HEK293 (cell line): ENCODE measurements around the gene ZNF106.

Source experiments
- CTCF ChIA-PET: fragments of 350-600 bp; formaldehyde crosslinking; extraction: SDS; loops from one replicate; lab custom pipeline; 2021; ENCODE audit warnings: antibody characterized with exemption; lab: Yijun Ruan, JAX
- POLR2A ChIA-PET: fragments of 300-600 bp; formaldehyde crosslinking; extraction: SDS; loops from one replicate; lab custom pipeline; 2020; ENCODE audit warnings: antibody characterized with exemption, inconsistent platforms; lab: Yijun Ruan, JAX
- H3K27ac ChIP-seq: fragments of 200-500 bp; sonication (Bioruptor generic); 2 replicates; pipeline ENCODE4 v1.5.1; 2014; ENCODE audit warnings: low read depth, low read length, control low read depth, inconsistent platforms; ENCODE audit errors: extremely low read depth
- H3K36me3 ChIP-seq, 2 experiments: fragments of 200-500 bp in 1 of 2; sonication (Bioruptor generic) in 1 of 2; 1 replicate in 1 of 2; 2 replicates in 1 of 2; pipeline ENCODE4 v1.5.1; 2014 to 2017; ENCODE audit warnings: inconsistent platforms in 2 of 2, low read length in 2 of 2; ENCODE audit not compliant: control insufficient read depth in 2 of 2, insufficient read depth in 1 of 2
- H3K4me1 ChIP-seq: fragments of 200-500 bp; sonication (Bioruptor generic); 2 replicates; pipeline ENCODE4 v1.5.1; 2014; ENCODE audit warnings: mild to moderate bottlenecking, low read length, inconsistent platforms; ENCODE audit not compliant: control insufficient read depth, insufficient read depth
- H3K4me3 ChIP-seq: 2 replicates; pipeline ENCODE4 v1.5.1; 2011; ENCODE audit warnings: low read depth, mild to moderate bottlenecking, control low read depth, low read length, moderate library complexity
- H3K9me3 ChIP-seq: fragments of 200-500 bp; sonication (Bioruptor generic); 2 replicates; pipeline ENCODE4 v1.5.1; 2014; ENCODE audit warnings: low read depth, low read length, inconsistent platforms; ENCODE audit not compliant: control insufficient read depth, insufficient read depth
- GLI4 ChIP-seq: fragments of 450-650 bp; formaldehyde crosslinking; IDR thresholded peaks from 2 replicates; pipeline ENCODE4 v1.5.1; 2016; ENCODE audit warnings: missing biosample characterization, missing genetic modification characterization
- MZF1 ChIP-seq: fragments of 450-650 bp; formaldehyde crosslinking; IDR thresholded peaks from 2 replicates; pipeline ENCODE4 v1.5.1; 2017; ENCODE audit warnings: missing biosample characterization, missing genetic modification characterization, borderline replicate concordance
- ZNF157 ChIP-seq: fragments of 450-650 bp; formaldehyde crosslinking; IDR thresholded peaks from 2 replicates; pipeline ENCODE4 v1.5.1; 2016; ENCODE audit warnings: missing biosample characterization, missing genetic modification characterization
- ZNF2 ChIP-seq: fragments of 450-650 bp; formaldehyde crosslinking; IDR thresholded peaks from 2 replicates; pipeline ENCODE4 v1.5.1; 2016; ENCODE audit warnings: missing biosample characterization, missing genetic modification characterization
- ZNF202 ChIP-seq: fragments of 450-650 bp; formaldehyde crosslinking; IDR thresholded peaks from 2 replicates; pipeline ENCODE4 v1.5.1; 2016; ENCODE audit warnings: missing biosample characterization, missing genetic modification characterization, borderline replicate concordance
- ZNF530 ChIP-seq: fragments of 450-650 bp; formaldehyde crosslinking; IDR thresholded peaks from 2 replicates; pipeline ENCODE4 v1.5.1; 2016; ENCODE audit warnings: low read depth, missing biosample characterization, missing genetic modification characterization
- ZNF558 ChIP-seq: fragments of 450-650 bp; formaldehyde crosslinking; IDR thresholded peaks from 2 replicates; pipeline ENCODE4 v1.5.1; 2016; ENCODE audit warnings: missing biosample characterization, missing genetic modification characterization
- ZNF830 ChIP-seq: fragments of 450-650 bp; IDR thresholded peaks from 2 replicates; pipeline ENCODE4 v1.5.0; 2018; ENCODE audit warnings: missing biosample characterization, missing genetic modification characterization, low read depth, mild to moderate bottlenecking, moderate library complexity
- ZNF843 ChIP-seq: fragments of 450-650 bp; formaldehyde crosslinking; IDR thresholded peaks from 2 replicates; pipeline ENCODE4 v1.5.1; 2016; ENCODE audit warnings: missing biosample characterization, missing genetic modification characterization
- TF ChIP-seq, protein P1 (sequence below): fragments of 450-650 bp; formaldehyde crosslinking; IDR thresholded peaks from 2 replicates; pipeline ENCODE4 v1.5.1; 2017; ENCODE audit warnings: missing biosample characterization, missing genetic modification characterization
- TF ChIP-seq, protein P2 (sequence below): fragments of 450-650 bp; formaldehyde crosslinking; IDR thresholded peaks from 2 replicates; pipeline ENCODE4 v1.5.1; 2017; ENCODE audit warnings: missing biosample characterization, missing genetic modification characterization
- TF ChIP-seq, protein P3 (sequence below): fragments of 450-650 bp; formaldehyde crosslinking; IDR thresholded peaks from 2 replicates; pipeline ENCODE4 v1.5.1; 2017; ENCODE audit warnings: missing biosample characterization, missing genetic modification characterization
- TF ChIP-seq, protein P4 (sequence below): fragments of 450-650 bp; formaldehyde crosslinking; IDR thresholded peaks from 2 replicates; pipeline ENCODE4 v1.5.1; 2016; ENCODE audit warnings: missing biosample characterization, missing genetic modification characterization
- TF ChIP-seq, protein P5 (sequence below): fragments of 450-650 bp; IDR thresholded peaks from 2 replicates; pipeline ENCODE4 v1.5.1; 2018; ENCODE audit warnings: missing biosample characterization, mild to moderate bottlenecking, missing genetic modification characterization
- TF ChIP-seq, protein P6 (sequence below): fragments of 450-650 bp; formaldehyde crosslinking; IDR thresholded peaks from 2 replicates; pipeline ENCODE4 v1.5.1; 2016; ENCODE audit warnings: missing biosample characterization, missing genetic modification characterization, borderline replicate concordance

The ZNF106 gene

DNA sequence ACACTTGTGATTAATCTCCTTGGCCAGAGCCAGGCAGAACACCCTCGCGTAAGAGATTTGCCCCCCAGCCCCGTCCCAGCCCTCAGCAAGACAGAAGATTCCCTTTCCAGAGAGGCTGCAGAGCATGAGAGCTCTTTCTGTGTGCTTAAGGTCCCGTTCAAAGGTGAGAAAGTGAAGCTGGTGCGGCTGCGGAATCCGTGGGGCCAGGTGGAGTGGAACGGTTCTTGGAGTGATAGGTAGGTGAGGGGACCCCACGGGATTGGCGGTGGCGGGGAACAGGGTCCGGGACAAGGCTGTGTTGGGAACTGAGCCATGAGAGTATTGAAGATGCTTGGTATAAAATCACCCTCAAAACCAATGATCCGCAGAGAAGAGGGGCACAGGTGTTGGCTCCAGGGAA is 96.8 kb downstream of the ZNF106 start (continued):
- TF ChIP-seq, protein P1, sequence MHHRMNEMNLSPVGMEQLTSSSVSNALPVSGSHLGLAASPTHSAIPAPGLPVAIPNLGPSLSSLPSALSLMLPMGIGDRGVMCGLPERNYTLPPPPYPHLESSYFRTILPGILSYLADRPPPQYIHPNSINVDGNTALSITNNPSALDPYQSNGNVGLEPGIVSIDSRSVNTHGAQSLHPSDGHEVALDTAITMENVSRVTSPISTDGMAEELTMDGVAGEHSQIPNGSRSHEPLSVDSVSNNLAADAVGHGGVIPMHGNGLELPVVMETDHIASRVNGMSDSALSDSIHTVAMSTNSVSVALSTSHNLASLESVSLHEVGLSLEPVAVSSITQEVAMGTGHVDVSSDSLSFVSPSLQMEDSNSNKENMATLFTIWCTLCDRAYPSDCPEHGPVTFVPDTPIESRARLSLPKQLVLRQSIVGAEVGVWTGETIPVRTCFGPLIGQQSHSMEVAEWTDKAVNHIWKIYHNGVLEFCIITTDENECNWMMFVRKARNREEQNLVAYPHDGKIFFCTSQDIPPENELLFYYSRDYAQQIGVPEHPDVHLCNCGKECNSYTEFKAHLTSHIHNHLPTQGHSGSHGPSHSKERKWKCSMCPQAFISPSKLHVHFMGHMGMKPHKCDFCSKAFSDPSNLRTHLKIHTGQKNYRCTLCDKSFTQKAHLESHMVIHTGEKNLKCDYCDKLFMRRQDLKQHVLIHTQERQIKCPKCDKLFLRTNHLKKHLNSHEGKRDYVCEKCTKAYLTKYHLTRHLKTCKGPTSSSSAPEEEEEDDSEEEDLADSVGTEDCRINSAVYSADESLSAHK (tag by site-specific recombination), result no peak
- TF ChIP-seq ZNF157 (tag by site-specific recombination), result no peak
- TF ChIP-seq GLI4 (tag by site-specific recombination), result no peak
- TF ChIP-seq, all 188 proteins: peak for 0

DNA sequence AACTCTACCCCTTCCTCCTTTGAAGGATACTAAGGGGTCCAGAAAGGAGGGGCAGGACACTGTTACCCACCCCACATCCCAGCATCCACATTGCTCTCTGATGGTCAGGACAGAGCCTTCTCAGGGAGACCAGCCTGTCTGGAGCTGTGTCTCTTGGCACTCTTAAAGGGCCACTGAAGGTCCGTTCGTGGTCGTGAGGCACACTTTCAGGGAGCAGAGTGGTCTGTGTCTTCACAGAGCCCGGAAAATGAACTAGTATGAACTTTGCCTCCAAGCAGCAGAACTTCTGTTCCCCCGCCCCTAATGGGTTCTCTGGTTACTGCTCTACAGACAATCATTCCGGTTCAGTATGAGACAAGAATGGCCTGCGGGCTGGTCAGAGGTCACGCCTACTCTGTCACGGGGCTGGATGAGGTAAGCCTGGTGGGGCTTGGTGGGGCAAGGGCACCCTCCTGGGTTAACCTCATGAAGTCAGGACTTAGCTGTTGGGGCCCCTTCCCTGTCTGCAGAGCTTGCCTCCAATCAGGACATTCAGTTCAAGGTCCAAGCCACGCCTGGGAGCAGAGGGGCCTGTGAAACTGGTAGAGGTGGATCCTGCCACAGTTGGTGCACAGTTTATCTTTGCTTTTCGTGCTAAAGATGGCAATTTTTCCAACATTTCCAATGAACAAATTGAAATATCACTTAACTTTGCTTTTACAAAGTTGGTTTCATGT is 98.5 kb downstream of the ZNF106 start:
- Histone ChIP-seq H3K36me3 (no peaks in the 10 kb centered on the region), H3K4me1 (no peaks in the 10 kb centered on the region), H3K27ac (no peak overlapping the region), H3K9me3 (no peaks in the 10 kb centered on the region), H3K4me3 (no peak overlapping the region)
- TF ChIP-seq, protein P2, sequence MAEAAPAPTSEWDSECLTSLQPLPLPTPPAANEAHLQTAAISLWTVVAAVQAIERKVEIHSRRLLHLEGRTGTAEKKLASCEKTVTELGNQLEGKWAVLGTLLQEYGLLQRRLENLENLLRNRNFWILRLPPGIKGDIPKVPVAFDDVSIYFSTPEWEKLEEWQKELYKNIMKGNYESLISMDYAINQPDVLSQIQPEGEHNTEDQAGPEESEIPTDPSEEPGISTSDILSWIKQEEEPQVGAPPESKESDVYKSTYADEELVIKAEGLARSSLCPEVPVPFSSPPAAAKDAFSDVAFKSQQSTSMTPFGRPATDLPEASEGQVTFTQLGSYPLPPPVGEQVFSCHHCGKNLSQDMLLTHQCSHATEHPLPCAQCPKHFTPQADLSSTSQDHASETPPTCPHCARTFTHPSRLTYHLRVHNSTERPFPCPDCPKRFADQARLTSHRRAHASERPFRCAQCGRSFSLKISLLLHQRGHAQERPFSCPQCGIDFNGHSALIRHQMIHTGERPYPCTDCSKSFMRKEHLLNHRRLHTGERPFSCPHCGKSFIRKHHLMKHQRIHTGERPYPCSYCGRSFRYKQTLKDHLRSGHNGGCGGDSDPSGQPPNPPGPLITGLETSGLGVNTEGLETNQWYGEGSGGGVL (tag by site-specific recombination), result no peak
- TF ChIP-seq ZNF558 (tag by site-specific recombination), result no peak
- TF ChIP-seq ZNF530, result no peak
- TF ChIP-seq, protein P3, sequence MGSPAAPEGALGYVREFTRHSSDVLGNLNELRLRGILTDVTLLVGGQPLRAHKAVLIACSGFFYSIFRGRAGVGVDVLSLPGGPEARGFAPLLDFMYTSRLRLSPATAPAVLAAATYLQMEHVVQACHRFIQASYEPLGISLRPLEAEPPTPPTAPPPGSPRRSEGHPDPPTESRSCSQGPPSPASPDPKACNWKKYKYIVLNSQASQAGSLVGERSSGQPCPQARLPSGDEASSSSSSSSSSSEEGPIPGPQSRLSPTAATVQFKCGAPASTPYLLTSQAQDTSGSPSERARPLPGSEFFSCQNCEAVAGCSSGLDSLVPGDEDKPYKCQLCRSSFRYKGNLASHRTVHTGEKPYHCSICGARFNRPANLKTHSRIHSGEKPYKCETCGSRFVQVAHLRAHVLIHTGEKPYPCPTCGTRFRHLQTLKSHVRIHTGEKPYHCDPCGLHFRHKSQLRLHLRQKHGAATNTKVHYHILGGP (tag by site-specific recombination), result no peak
- TF ChIP-seq, protein P4, sequence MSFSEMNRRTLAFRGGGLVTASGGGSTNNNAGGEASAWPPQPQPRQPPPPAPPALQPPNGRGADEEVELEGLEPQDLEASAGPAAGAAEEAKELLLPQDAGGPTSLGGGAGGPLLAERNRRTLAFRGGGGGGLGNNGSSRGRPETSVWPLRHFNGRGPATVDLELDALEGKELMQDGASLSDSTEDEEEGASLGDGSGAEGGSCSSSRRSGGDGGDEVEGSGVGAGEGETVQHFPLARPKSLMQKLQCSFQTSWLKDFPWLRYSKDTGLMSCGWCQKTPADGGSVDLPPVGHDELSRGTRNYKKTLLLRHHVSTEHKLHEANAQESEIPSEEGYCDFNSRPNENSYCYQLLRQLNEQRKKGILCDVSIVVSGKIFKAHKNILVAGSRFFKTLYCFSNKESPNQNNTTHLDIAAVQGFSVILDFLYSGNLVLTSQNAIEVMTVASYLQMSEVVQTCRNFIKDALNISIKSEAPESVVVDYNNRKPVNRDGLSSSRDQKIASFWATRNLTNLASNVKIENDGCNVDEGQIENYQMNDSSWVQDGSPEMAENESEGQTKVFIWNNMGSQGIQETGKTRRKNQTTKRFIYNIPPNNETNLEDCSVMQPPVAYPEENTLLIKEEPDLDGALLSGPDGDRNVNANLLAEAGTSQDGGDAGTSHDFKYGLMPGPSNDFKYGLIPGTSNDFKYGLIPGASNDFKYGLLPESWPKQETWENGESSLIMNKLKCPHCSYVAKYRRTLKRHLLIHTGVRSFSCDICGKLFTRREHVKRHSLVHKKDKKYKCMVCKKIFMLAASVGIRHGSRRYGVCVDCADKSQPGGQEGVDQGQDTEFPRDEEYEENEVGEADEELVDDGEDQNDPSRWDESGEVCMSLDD (tag by site-specific recombination), result no peak
- TF ChIP-seq ZNF843 (tag by site-specific recombination), result no peak
- TF ChIP-seq ZNF202 (tag by site-specific recombination), result no peak
- CTCF ChIA-PET, result no interaction called here
- POLR2A ChIA-PET, result no interaction called here

DNA sequence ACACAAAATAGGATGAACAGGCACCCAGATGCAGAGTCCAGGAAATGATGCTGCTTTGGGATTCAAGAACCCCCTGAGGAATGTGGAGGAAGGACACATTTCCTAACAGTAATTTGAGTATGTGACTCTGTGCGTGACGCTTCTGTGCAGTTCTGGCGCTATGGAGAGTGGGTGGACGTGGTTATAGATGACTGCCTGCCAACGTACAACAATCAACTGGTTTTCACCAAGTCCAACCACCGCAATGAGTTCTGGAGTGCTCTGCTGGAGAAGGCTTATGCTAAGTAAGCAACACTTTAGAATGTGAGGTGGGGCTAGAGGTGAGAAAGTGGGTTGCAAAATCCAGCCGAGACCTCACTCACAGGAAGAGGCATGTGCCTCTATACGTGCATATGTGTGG is 103.3 kb downstream of the ZNF106 start:
- POLR2A ChIA-PET, result no interaction called here
- Histone ChIP-seq H3K4me1 (no peaks in the 10 kb centered on the region), H3K36me3 (no peaks in the 10 kb centered on the region), H3K27ac (no peak overlapping the region), H3K4me3 (no peak overlapping the region), H3K9me3 (no peaks in the 10 kb centered on the region)
- CTCF ChIA-PET, result interaction anchor here (1.3 kb wide), 1 partner anchor 10 kb away, joined by 4 read pairs; no protein-coding TSS in a partner anchor
- TF ChIP-seq ZNF2 (tag by site-specific recombination) (no peak), ZNF830 (no peak), MZF1 (tag by site-specific recombination) (no peak)
- TF ChIP-seq, protein P5, sequence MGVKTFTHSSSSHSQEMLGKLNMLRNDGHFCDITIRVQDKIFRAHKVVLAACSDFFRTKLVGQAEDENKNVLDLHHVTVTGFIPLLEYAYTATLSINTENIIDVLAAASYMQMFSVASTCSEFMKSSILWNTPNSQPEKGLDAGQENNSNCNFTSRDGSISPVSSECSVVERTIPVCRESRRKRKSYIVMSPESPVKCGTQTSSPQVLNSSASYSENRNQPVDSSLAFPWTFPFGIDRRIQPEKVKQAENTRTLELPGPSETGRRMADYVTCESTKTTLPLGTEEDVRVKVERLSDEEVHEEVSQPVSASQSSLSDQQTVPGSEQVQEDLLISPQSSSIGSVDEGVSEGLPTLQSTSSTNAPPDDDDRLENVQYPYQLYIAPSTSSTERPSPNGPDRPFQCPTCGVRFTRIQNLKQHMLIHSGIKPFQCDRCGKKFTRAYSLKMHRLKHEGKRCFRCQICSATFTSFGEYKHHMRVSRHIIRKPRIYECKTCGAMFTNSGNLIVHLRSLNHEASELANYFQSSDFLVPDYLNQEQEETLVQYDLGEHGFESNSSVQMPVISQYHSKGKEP (tag by site-specific recombination), result no peak
- TF ChIP-seq, protein P6, sequence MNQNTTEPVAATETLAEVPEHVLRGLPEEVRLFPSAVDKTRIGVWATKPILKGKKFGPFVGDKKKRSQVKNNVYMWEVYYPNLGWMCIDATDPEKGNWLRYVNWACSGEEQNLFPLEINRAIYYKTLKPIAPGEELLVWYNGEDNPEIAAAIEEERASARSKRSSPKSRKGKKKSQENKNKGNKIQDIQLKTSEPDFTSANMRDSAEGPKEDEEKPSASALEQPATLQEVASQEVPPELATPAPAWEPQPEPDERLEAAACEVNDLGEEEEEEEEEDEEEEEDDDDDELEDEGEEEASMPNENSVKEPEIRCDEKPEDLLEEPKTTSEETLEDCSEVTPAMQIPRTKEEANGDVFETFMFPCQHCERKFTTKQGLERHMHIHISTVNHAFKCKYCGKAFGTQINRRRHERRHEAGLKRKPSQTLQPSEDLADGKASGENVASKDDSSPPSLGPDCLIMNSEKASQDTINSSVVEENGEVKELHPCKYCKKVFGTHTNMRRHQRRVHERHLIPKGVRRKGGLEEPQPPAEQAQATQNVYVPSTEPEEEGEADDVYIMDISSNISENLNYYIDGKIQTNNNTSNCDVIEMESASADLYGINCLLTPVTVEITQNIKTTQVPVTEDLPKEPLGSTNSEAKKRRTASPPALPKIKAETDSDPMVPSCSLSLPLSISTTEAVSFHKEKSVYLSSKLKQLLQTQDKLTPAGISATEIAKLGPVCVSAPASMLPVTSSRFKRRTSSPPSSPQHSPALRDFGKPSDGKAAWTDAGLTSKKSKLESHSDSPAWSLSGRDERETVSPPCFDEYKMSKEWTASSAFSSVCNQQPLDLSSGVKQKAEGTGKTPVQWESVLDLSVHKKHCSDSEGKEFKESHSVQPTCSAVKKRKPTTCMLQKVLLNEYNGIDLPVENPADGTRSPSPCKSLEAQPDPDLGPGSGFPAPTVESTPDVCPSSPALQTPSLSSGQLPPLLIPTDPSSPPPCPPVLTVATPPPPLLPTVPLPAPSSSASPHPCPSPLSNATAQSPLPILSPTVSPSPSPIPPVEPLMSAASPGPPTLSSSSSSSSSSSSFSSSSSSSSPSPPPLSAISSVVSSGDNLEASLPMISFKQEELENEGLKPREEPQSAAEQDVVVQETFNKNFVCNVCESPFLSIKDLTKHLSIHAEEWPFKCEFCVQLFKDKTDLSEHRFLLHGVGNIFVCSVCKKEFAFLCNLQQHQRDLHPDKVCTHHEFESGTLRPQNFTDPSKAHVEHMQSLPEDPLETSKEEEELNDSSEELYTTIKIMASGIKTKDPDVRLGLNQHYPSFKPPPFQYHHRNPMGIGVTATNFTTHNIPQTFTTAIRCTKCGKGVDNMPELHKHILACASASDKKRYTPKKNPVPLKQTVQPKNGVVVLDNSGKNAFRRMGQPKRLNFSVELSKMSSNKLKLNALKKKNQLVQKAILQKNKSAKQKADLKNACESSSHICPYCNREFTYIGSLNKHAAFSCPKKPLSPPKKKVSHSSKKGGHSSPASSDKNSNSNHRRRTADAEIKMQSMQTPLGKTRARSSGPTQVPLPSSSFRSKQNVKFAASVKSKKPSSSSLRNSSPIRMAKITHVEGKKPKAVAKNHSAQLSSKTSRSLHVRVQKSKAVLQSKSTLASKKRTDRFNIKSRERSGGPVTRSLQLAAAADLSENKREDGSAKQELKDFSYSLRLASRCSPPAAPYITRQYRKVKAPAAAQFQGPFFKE (tag by site-specific recombination), result no peak
